Panc1 (cell line): ENCODE measurements around the gene TGFBI. TPM values are rescaled to one million over a fixed set of nuclear protein-coding genes. Genes with fewer than 3 reads are reported as not detected.
"Not testable (repeated sequence)": the region's sequence is repeated elsewhere in the genome, so short reads cannot be mapped to it uniquely, and the experiment has no call there.

Experiments used
- ATAC-seq: fragments of 200-7000 bp; cut with Tn5 transposase; 2 replicates; pipeline ENCODE4 v1.9.1; 2020; ENCODE audit warnings: mild to moderate bottlenecking, moderate library complexity
- BruUV-seq: library from RNA; stranded (reverse); fragments of 400-500 nt; replicated peaks from 2 replicates; lab custom pipeline; 2021; lab: Mats Ljungman, UMichigan
- CTCF ChIA-PET: fragments of 300-600 bp; sonication (Branson Sonifier 250); formaldehyde crosslinking; loops from one replicate; lab custom pipeline; 2022; ENCODE audit warnings: antibody characterized with exemption; lab: Charles Lee
- POLR2A ChIA-PET: fragments of 300-600 bp; sonication (Branson Sonifier 250); formaldehyde crosslinking; loops from one replicate; lab custom pipeline; 2022; ENCODE audit warnings: antibody characterized with exemption; lab: Charles Lee
- DNase-seq: peaks from one replicate; pipeline ENCODE4 v3.0.0-alpha.2; 2010; ENCODE audit warnings: low read depth, low spot score
- H3K27ac ChIP-seq: 2 replicates; pipeline ENCODE4 v1.5.1; 2011; ENCODE audit warnings: mild to moderate bottlenecking, low read length, inconsistent platforms
- H3K27me3 ChIP-seq: fragments of 200-500 bp; sonication (Bioruptor generic); 2 replicates; pipeline ENCODE4 v1.6.0; 2014; ENCODE audit warnings: low read length, inconsistent platforms; ENCODE audit not compliant: control insufficient read depth, insufficient read depth
- H3K36me3 ChIP-seq: fragments of 200-500 bp; sonication (Bioruptor generic); 2 replicates; pipeline ENCODE4 v1.5.1; 2014; ENCODE audit warnings: inconsistent platforms, mild to moderate bottlenecking, low read length, moderate library complexity; ENCODE audit not compliant: control insufficient read depth, insufficient read depth
- H3K4me1 ChIP-seq: 2 replicates; pipeline ENCODE4 v1.5.1; 2011; ENCODE audit warnings: inconsistent platforms, mild to moderate bottlenecking, low read length, moderate library complexity; ENCODE audit not compliant: control insufficient read depth, insufficient read depth
- H3K4me3 ChIP-seq, 2 experiments: 2 replicates each; pipeline ENCODE4 v1.5.1; 2011 to 2012; ENCODE audit warnings: low read depth in 2 of 2, low read length in 2 of 2, mild to moderate bottlenecking in 2 of 2, inconsistent platforms in 1 of 2, moderate library complexity in 1 of 2
- H3K9me3 ChIP-seq: fragments of 200-500 bp; sonication (Bioruptor generic); 2 replicates; pipeline ENCODE4 v1.5.1; 2014; ENCODE audit warnings: low read depth, mild to moderate bottlenecking, inconsistent platforms, low read length, moderate library complexity; ENCODE audit not compliant: control insufficient read depth, insufficient read depth
- POLR2AphosphoS5 ChIP-seq: IDR thresholded peaks from 2 replicates; pipeline ENCODE4 v1.6.1; 2012; ENCODE audit warnings: mild to moderate bottlenecking, low read depth, low read length, moderate library complexity
- REST ChIP-seq, 2 experiments: IDR thresholded peaks; 2 replicates each; pipeline ENCODE4 v1.6.1; 2011 to 2012; ENCODE audit warnings: low read depth in 2 of 2, control low read depth in 1 of 2, low read length in 1 of 2, mild to moderate bottlenecking in 1 of 2, moderate library complexity in 1 of 2; ENCODE audit not compliant: insufficient read depth in 1 of 2
- SIN3A ChIP-seq: IDR thresholded peaks from 2 replicates; pipeline ENCODE4 v1.6.1; 2012; ENCODE audit warnings: low read depth, mild to moderate bottlenecking, low read length, moderate library complexity, borderline replicate concordance; ENCODE audit not compliant: insufficient read depth
- TCF7L2 ChIP-seq: IDR thresholded peaks from 2 replicates; pipeline ENCODE4 v1.6.1; 2011; ENCODE audit warnings: mild to moderate bottlenecking, low read depth, low read length, inconsistent platforms
- in situ Hi-C: cut with HindIII; loops from 2 replicates; pipeline ENCODE4 v1.10.0; 2016; ENCODE audit warnings: low sequenced_read_pairs, low pct_unique_long_range_greater_than_20kb
- intact Hi-C: fragments of 100-400 bp; cut with micrococcal nuclease; formaldehyde crosslinking; loops from one replicate; pipeline ENCODE4 v1.10.0; 2022; ENCODE audit not compliant: unreplicated experiment
- total RNA-seq: library from RNA; stranded (reverse); gene quantifications from one replicate; pipeline ENCODE4 v1.2.1, GENCODE V29; 2021; ENCODE audit not compliant: unreplicated experiment
- TF ChIP-seq, protein P1 (sequence below): fragments of 450-650 bp; IDR thresholded peaks from 2 replicates; pipeline ENCODE4 v1.5.1; 2017; ENCODE audit warnings: mild to moderate bottlenecking

Gene TGFBI
- total RNA-seq, 1 experiment from 2014 or later = 314 TPM

DNA sequence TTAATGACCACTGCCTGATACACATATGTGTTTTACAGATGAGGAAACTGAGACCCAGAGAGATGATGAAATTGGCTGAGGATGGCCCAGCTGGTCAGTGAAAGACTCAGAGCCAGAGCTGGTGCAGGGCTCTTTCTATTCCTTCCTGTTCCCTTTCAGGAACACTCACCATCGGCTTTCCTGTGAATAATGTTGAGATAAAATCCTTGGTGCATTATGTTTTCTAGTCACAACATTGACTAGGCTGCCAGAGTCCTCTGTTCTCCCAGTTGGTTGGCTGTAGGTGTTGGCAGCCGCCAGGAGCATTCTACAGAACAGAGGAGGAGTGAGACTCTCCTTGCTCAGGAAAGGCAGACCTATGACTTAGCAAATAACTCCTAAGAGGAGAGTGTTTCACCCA lies 14.8 kb downstream of the TGFBI start:
- BruUV-seq = no TSS peak
- ATAC-seq = no peak
- 0 out of 2 replicates have a peak, but pooled peaks cover 6% of the 10 kb centered on the region for H3K4me1 ChIP-seq
- no peak overlapping the region for H3K27ac ChIP-seq
- no peaks in the 10 kb centered on the region for H3K27me3 ChIP-seq
- POLR2A ChIA-PET = no interaction called here
- intact Hi-C loops = no loop called here
- CTCF ChIA-PET = interaction anchor here (0.5 kb wide), 1 partner anchor 118 kb away, joined by 5 read pairs; no protein-coding TSS in a partner anchor
- no peaks in the 10 kb centered on the region for H3K36me3 ChIP-seq
- no peak for DNase-seq
- no peaks in the 10 kb centered on the region for H3K9me3 ChIP-seq
- in situ Hi-C loops = no loop called here
- no peak overlapping the region for H3K4me3 ChIP-seq
- TF ChIP-seq POLR2AphosphoS5 (no peak), SIN3A (no peak), TCF7L2 (no peak), REST (IDR thresholded peaks at IDR 0.05; ENCODE audit: insufficient read depth in 1 of 2, low read depth in 2 of 2, low read length in 1 of 2) (no peak)
- TF ChIP-seq, protein P1, sequence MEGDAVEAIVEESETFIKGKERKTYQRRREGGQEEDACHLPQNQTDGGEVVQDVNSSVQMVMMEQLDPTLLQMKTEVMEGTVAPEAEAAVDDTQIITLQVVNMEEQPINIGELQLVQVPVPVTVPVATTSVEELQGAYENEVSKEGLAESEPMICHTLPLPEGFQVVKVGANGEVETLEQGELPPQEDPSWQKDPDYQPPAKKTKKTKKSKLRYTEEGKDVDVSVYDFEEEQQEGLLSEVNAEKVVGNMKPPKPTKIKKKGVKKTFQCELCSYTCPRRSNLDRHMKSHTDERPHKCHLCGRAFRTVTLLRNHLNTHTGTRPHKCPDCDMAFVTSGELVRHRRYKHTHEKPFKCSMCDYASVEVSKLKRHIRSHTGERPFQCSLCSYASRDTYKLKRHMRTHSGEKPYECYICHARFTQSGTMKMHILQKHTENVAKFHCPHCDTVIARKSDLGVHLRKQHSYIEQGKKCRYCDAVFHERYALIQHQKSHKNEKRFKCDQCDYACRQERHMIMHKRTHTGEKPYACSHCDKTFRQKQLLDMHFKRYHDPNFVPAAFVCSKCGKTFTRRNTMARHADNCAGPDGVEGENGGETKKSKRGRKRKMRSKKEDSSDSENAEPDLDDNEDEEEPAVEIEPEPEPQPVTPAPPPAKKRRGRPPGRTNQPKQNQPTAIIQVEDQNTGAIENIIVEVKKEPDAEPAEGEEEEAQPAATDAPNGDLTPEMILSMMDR = no peak

DNA sequence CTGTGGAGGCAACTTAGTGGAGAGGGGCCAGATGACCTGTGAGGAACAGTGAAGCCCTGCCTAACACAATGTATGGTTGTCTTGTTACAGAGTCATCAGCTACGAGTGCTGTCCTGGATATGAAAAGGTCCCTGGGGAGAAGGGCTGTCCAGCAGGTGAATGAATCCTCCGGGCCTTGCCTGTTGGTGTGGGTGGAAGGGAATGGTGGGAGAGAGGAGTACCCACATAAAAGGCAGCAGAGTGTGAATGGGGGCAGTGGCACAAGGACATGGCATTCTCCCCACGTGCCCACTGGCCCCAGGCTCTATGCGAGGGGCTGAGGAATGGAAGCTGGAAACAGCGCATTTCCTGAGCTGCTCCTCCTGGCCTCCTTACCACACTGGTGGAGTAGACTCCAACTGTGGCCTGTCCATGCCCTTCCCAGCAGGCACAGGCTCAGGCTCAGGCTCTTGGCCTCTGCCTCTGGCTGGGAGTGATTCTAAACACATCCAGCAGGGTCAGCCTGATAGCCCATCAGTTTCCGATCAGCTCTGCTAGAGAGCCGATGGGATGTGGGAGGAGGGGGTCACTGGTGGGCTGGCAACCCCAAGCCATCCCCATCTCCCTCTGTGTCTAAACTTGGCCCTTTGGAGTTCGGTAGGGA lies 15.3 kb downstream of the TGFBI start:
- BruUV-seq = no TSS peak
- Histone ChIP-seq H3K9me3 (no peaks in the 10 kb centered on the region), H3K4me3 (no peak overlapping the region), H3K27ac (no peak overlapping the region), H3K27me3 (no peaks in the 10 kb centered on the region), H3K4me1 (0 out of 2 replicates have a peak, but pooled peaks cover 6% of the 10 kb centered on the region), H3K36me3 (no peaks in the 10 kb centered on the region)
- DNase-seq (no peak), ATAC-seq (no peak)
- POLR2A ChIA-PET = no interaction called here
- TF ChIP-seq SIN3A (no peak), POLR2AphosphoS5 (no peak), TCF7L2 (no peak), REST (IDR thresholded peaks at IDR 0.05; ENCODE audit: insufficient read depth in 1 of 2, low read depth in 2 of 2, low read length in 1 of 2) (no peak)
- TF ChIP-seq, protein P1 = no peak
- intact Hi-C loops (no loop called here), in situ Hi-C loops (no loop called here)
- CTCF ChIA-PET = interaction anchor here (0.5 kb wide), 1 partner anchor 119 kb away, joined by 5 read pairs; no protein-coding TSS in a partner anchor

- in situ Hi-C loops, H3K36me3 ChIP-seq, intact Hi-C loops, H3K4me1 ChIP-seq, H3K4me3 ChIP-seq, H3K27ac ChIP-seq, H3K27me3 ChIP-seq, CTCF ChIA-PET, ATAC-seq, DNase-seq, BruUV-seq, H3K9me3 ChIP-seq, POLR2A ChIA-PET: not testable (repeated sequence)
Observed at GRCh38 chr5:136045026-136045425, 16.2 kb downstream of the TGFBI start.
